B cell (primary cell): ENCODE data around the gene RPS6KA1. TPM values are rescaled to one million over a fixed set of nuclear protein-coding genes. Genes with fewer than 3 reads are reported as not detected.

Experiments
- ATAC-seq: fragments of 200-7000 bp; cut with Tn5 transposase; one replicate; pipeline ENCODE4 v1.10.0; 2021; ENCODE audit warnings: low read depth, mild to moderate bottlenecking, moderate number of reproducible peaks, moderate library complexity
- CTCF ChIA-PET: fragments of 350-600 bp; sonication (Branson Sonifier 250); formaldehyde crosslinking; loops from one replicate; lab custom pipeline; 2021; ENCODE audit warnings: antibody characterized with exemption, inconsistent platforms; lab: Charles Lee
- POLR2A ChIA-PET: fragments of 350-600 bp; sonication (Branson Sonifier 250); formaldehyde crosslinking; loops from one replicate; lab custom pipeline; 2021; ENCODE audit warnings: antibody characterized with exemption; lab: Charles Lee
- DNase-seq: peaks from one replicate; pipeline ENCODE4 v3.0.0; 2013
- H2AFZ ChIP-seq: 2 replicates; pipeline ENCODE4 v1.6.1; 2012; ENCODE audit warnings: mild to moderate bottlenecking, low read depth, low read length; ENCODE audit not compliant: insufficient read depth, poor library complexity, severe bottlenecking
- H3K27ac ChIP-seq, 2 donors: 1 replicate in 1 of 2; 2 replicates in 1 of 2; pipeline ENCODE4 v1.5.1; 2012 to 2013; ENCODE audit warnings: low read length in 2 of 2, mild to moderate bottlenecking in 2 of 2, moderate library complexity in 1 of 2
- H3K27me3 ChIP-seq, 4 experiments: fragments of 200-600 bp in 1 of 4; sonication (generic) in 1 of 4; replicated peaks in 1 of 4; 1 replicate in 2 of 4; 2 replicates in 2 of 4; pipeline versions ENCODE4 v1.6.1 to v1.7.0; 2013 to 2016; ENCODE audit warnings: low read length in 3 of 4, mild to moderate bottlenecking in 2 of 4, mixed read lengths in 1 of 4, moderate library complexity in 1 of 4; ENCODE audit not compliant: insufficient read depth in 4 of 4, control insufficient read depth in 3 of 4; ENCODE audit errors: control extremely low read depth in 1 of 4
- H3K36me3 ChIP-seq, 2 experiments: replicated peaks in 1 of 2; 1 replicate in 1 of 2; 2 replicates in 1 of 2; pipeline versions ENCODE4 v1.6.1 to v1.7.1; 2013; ENCODE audit warnings: low read length in 1 of 2; ENCODE audit not compliant: insufficient read depth in 2 of 2, control insufficient read depth in 1 of 2; ENCODE audit errors: control extremely low read depth in 1 of 2, extremely low read depth in 1 of 2
- H3K4me1 ChIP-seq, 2 donors: fragments of 200-600 bp in 1 of 2; sonication (generic) in 1 of 2; 1 replicate in 1 of 2; 2 replicates in 1 of 2; pipeline versions ENCODE4 v1.5.1 to v1.6.1; 2013 to 2017; ENCODE audit warnings: low read length in 2 of 2; ENCODE audit not compliant: control insufficient read depth in 2 of 2, insufficient read depth in 2 of 2
- H3K4me2 ChIP-seq: replicated peaks from 2 replicates; pipeline ENCODE3; 2012; ENCODE audit warnings: mild to moderate bottlenecking, low read depth, low read length; ENCODE audit not compliant: poor library complexity, severe bottlenecking
- H3K4me3 ChIP-seq, 5 experiments: fragments of 200-600 bp in 1 of 5; sonication (generic) in 1 of 5; 1 replicate in 3 of 5; 2 replicates in 2 of 5; pipeline versions ENCODE4 v1.5.1 to v1.7.0; 2011 to 2016; ENCODE audit warnings: low read length in 4 of 5, mild to moderate bottlenecking in 4 of 5, low read depth in 2 of 5, control low read depth in 1 of 5, moderate library complexity in 1 of 5; ENCODE audit not compliant: insufficient read depth in 1 of 5; ENCODE audit errors: control extremely low read depth in 1 of 5, extremely low read depth in 1 of 5
- H3K79me2 ChIP-seq: fragments of 200-600 bp; sonication (generic); one replicate; pipeline ENCODE4 v1.6.0; 2016; ENCODE audit warnings: low read length; ENCODE audit not compliant: control insufficient read depth, insufficient read depth
- H3K9ac ChIP-seq: fragments of 200-600 bp; sonication (generic); 2 replicates; pipeline ENCODE4 v1.6.1; 2017; ENCODE audit warnings: mild to moderate bottlenecking, low read length, moderate library complexity
- H3K9me3 ChIP-seq, 3 donors: one replicate each; pipeline versions ENCODE4 v1.6.1 to v1.7.1; 2013; ENCODE audit warnings: low read length in 2 of 3; ENCODE audit not compliant: control insufficient read depth in 2 of 3, insufficient read depth in 1 of 3; ENCODE audit errors: control extremely low read depth in 1 of 3
- H4K20me1 ChIP-seq: 2 replicates; pipeline ENCODE4 v1.6.0; 2012; ENCODE audit warnings: mild to moderate bottlenecking, low read length; ENCODE audit not compliant: insufficient read depth, control insufficient read depth, poor library complexity, severe bottlenecking
- H3K27ac Mint-ChIP-seq: one replicate; pipeline ENCODE4 v1.8.0; 2021; ENCODE audit warnings: mixed read lengths
- H3K27me3 Mint-ChIP-seq: one replicate; pipeline ENCODE4 v1.8.0; 2021; ENCODE audit warnings: mixed read lengths
- H3K4me1 Mint-ChIP-seq: one replicate; pipeline ENCODE4 v1.8.0; 2021; ENCODE audit warnings: mixed read lengths
- H3K4me3 Mint-ChIP-seq: one replicate; pipeline ENCODE4 v1.8.0; 2021; ENCODE audit warnings: mixed read lengths
- H3K9me3 Mint-ChIP-seq: one replicate; pipeline ENCODE4 v1.8.0; 2022; ENCODE audit warnings: mixed read lengths; ENCODE audit not compliant: insufficient read depth
- EZH2 ChIP-seq: IDR thresholded peaks from 2 replicates; pipeline ENCODE4 v1.6.1; 2012; ENCODE audit warnings: borderline replicate concordance, low read depth, mild to moderate bottlenecking, moderate library complexity, low read length; ENCODE audit not compliant: insufficient read depth, poor library complexity, severe bottlenecking
- WGBS: methylation state at CpG from one replicate; pipeline ENCODE4 v1.1.5; 2013; ENCODE audit warnings: missing lambda C conversion rate; ENCODE audit not compliant: insufficient coverage; 5-methylcytosine and 5-hydroxymethylcytosine counted together
- intact Hi-C: fragments of 100-400 bp; cut with micrococcal nuclease; formaldehyde crosslinking; loops from one replicate; pipeline ENCODE4 v1.10.0; 2022
- polyA plus RNA-seq: library from polyadenylated mRNA; depleted of rRNA; stranded (reverse); fragments of >200 nt; gene quantifications from 2 replicates; pipeline ENCODE4 v1.2.3, GENCODE V29; 2012
- total RNA-seq, 2 donors: library from RNA; stranded (reverse); fragments of 120-200 nt in 1 of 2; gene quantifications; 1 replicate in 1 of 2; 2 replicates in 1 of 2; pipeline versions ENCODE4 v1.2.3 to v1.2.4, GENCODE V29; 2013 to 2022
- TF ChIP-seq, protein P1 (sequence below): fragments of 200-600 bp; IDR thresholded peaks from one replicate; pipeline ENCODE4 v1.8.0; 2022; ENCODE audit warnings: antibody characterized with exemption, mild to moderate bottlenecking

Gene RPS6KA1
- total and polyA plus RNA-seq, 2 donors (not counting 1 experiment from before 2014, with no cell fraction given): 72.0 to 99.9 TPM

DNA sequence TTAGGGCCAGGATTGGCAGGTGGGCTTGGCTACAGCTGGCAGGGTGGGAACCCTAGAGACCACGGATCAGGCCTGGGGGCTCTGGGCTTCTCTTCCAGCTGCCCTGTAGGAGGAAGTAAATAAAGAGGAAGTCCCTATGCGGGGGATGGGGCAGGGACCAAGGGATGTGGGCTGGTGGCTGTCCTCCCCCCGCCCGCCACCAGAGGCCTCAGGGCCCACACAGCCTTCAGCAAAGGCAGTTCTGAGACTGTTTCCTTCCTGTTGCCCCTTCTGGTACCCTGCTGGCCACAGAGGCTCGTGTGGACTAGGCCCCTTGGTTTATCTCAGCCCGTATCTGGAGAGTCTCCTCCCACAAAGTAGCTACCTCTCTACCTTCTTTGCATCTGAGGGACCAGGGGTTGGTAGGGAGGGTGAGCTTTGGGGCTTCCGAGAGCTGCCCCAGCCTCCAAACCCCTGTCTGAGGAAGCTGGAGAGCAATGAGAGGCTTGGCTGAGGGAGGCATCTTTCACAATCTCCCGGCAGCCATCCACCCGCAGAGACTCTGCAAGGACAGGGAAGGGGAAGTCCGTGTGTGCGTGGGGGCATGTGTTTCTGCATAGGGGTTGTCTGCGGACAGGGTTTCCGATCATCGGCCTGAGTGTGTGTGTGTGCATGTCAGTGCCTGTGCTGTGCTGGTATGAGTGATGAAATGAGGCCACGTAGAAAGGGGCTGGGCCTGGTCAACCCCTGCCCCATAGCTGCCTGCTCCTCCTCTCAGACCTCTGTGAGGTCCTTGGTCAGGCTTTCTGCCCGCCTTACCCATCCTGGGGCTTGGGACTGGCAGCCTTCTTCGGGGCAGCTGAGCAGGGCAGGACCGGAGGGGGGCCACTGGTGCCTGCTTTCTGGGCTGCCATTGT, 12.5 kb downstream of the RPS6KA1 start:
- H3K4me3 ChIP-seq: peak overlapping the region; percentile 38 to 70 (median 51)
- peak overlapping the region; percentile 87 to 92 for H3K27ac ChIP-seq
- POLR2A ChIA-PET: interaction anchor here (1.4 to 2.6 kb wide), 6 partner anchors 11 to 324 kb away, joined by 5 to 32 read pairs (median 8); partner anchors contain the start of genes HMGN2 and PIGV
- no peaks in the 10 kb centered on the region for H3K9me3 ChIP-seq
- Mint-ChIP-seq H3K4me1 (peaks cover 86% of the 10 kb centered on the region), H3K4me3 (peak overlapping the region; percentile 90), H3K27ac (peak overlapping the region; percentile 99), H3K9me3 (no peaks in the 10 kb centered on the region), H3K27me3 (no peaks in the 10 kb centered on the region)
- no peaks in the 10 kb centered on the region for H3K27me3 ChIP-seq
- peaks cover 11% of the 10 kb centered on the region for H4K20me1 ChIP-seq
- peak; percentile 62 for ATAC-seq
- peaks cover 87 to 95% of the 10 kb centered on the region in 2 donors for H3K4me1 ChIP-seq
- H3K4me2 ChIP-seq: peak overlapping the region; percentile 96
- WGBS: 1% methylated on average over 14 of the region's 18 CpGs
- H3K9ac ChIP-seq: peak overlapping the region; percentile 62
- CTCF ChIA-PET: interaction anchor here (0.6 to 5.4 kb wide), 21 partner anchors 9 to 346 kb away, joined by 3 to 46 read pairs (median 4); partner anchors contain the start of genes PIGV and RPS6KA1
- peak overlapping the region; percentile 63 for H2AFZ ChIP-seq
- peaks cover 15% of the 10 kb centered on the region for H3K79me2 ChIP-seq
- intact Hi-C loops: loop anchor here (1.0 to 5.0 kb wide), 6 partner anchors 13 to 255 kb away; partner anchors contain the start of genes ARID1A, HMGN2 and RPS6KA1
- DNase-seq: peak; percentile 93
- TF ChIP-seq, protein P1, sequence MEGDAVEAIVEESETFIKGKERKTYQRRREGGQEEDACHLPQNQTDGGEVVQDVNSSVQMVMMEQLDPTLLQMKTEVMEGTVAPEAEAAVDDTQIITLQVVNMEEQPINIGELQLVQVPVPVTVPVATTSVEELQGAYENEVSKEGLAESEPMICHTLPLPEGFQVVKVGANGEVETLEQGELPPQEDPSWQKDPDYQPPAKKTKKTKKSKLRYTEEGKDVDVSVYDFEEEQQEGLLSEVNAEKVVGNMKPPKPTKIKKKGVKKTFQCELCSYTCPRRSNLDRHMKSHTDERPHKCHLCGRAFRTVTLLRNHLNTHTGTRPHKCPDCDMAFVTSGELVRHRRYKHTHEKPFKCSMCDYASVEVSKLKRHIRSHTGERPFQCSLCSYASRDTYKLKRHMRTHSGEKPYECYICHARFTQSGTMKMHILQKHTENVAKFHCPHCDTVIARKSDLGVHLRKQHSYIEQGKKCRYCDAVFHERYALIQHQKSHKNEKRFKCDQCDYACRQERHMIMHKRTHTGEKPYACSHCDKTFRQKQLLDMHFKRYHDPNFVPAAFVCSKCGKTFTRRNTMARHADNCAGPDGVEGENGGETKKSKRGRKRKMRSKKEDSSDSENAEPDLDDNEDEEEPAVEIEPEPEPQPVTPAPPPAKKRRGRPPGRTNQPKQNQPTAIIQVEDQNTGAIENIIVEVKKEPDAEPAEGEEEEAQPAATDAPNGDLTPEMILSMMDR: peak; percentile 78
- TF ChIP-seq EZH2: no peak
- H3K36me3 ChIP-seq: peaks cover 0 to 5% of the 10 kb centered on the region in 2 experiments
